MM.1S (cell line): Measurements from ENCODE around the gene SH3PXD2A.

Experiments used
- DNase-seq: peaks from one replicate; pipeline ENCODE4 v3.0.0-alpha.2; 2015
- H2AFZ ChIP-seq: fragments of 300-600 bp; sonication (generic); 2 replicates; pipeline ENCODE4 v1.6.0; 2016; ENCODE audit warnings: antibody characterized with exemption, low read length
- H3F3A ChIP-seq: fragments of 300-600 bp; sonication (generic); 2 replicates; pipeline ENCODE4 v1.6.1; 2016; ENCODE audit warnings: mild to moderate bottlenecking, antibody characterized with exemption, low read length, moderate library complexity, mixed read lengths; ENCODE audit not compliant: insufficient read depth
- H3K27ac ChIP-seq: fragments of 300-600 bp; sonication (generic); 2 replicates; pipeline ENCODE4 v1.5.1; 2016; ENCODE audit warnings: mild to moderate bottlenecking, low read length
- H3K27me3 ChIP-seq: fragments of 300-600 bp; sonication (generic); replicated peaks from 2 replicates; pipeline ENCODE4 v1.6.0; 2016; ENCODE audit warnings: low read length; ENCODE audit not compliant: insufficient read depth
- H3K36me3 ChIP-seq: fragments of 300-600 bp; sonication (generic); replicated peaks from 2 replicates; pipeline ENCODE4 v1.6.1; 2016; ENCODE audit warnings: mild to moderate bottlenecking, low read length, mixed read lengths; ENCODE audit not compliant: insufficient read depth
- H3K4me1 ChIP-seq: fragments of 300-600 bp; sonication (generic); 2 replicates; pipeline ENCODE4 v1.6.1; 2016; ENCODE audit warnings: low read length, mixed read lengths
- H3K4me2 ChIP-seq: fragments of 300-600 bp; sonication (generic); 2 replicates; pipeline ENCODE4 v1.6.0; 2016; ENCODE audit warnings: low read depth, low read length
- H3K4me3 ChIP-seq: fragments of 300-600 bp; sonication (generic); 2 replicates; pipeline ENCODE4 v1.5.1; 2016; ENCODE audit warnings: low read length, mixed read lengths
- H3K79me2 ChIP-seq: fragments of 300-600 bp; sonication (generic); 2 replicates; pipeline ENCODE4 v1.6.1; 2016; ENCODE audit warnings: mixed run types, low read length, mixed read lengths
- H3K9ac ChIP-seq: fragments of 300-600 bp; sonication (generic); 2 replicates; pipeline ENCODE4 v1.6.1; 2016; ENCODE audit warnings: low read length, mixed read lengths
- H3K9me2 ChIP-seq: fragments of 300-600 bp; sonication (generic); replicated peaks from 2 replicates; pipeline ENCODE4 v1.6.1; 2016; ENCODE audit warnings: mild to moderate bottlenecking, low read length, mixed read lengths; ENCODE audit not compliant: insufficient read depth
- H3K9me3 ChIP-seq: fragments of 300-600 bp; sonication (generic); replicated peaks from 2 replicates; pipeline ENCODE4 v1.6.1; 2016; ENCODE audit warnings: mild to moderate bottlenecking, low read length, mixed read lengths; ENCODE audit not compliant: insufficient read depth
- H4K20me1 ChIP-seq: fragments of 300-600 bp; sonication (generic); 2 replicates; pipeline ENCODE4 v1.6.1; 2016; ENCODE audit warnings: mild to moderate bottlenecking, low read length, moderate library complexity, mixed read lengths; ENCODE audit not compliant: insufficient read depth
- CTCF ChIP-seq: fragments of 300-600 bp; sonication (generic); IDR thresholded peaks from 2 replicates; pipeline ENCODE4 v1.5.1; 2016; ENCODE audit warnings: antibody characterized with exemption, low read length, mixed read lengths
- EZH2 ChIP-seq: fragments of 300-600 bp; sonication (generic); optimal IDR thresholded peaks from 2 replicates; pipeline ENCODE3; 2017; ENCODE audit warnings: low read depth, mild to moderate bottlenecking, antibody characterized with exemption, low read length, mixed read lengths
- EZH2phosphoT487 ChIP-seq: fragments of 300-600 bp; sonication (generic); IDR thresholded peaks from 2 replicates; pipeline ENCODE4 v1.6.1; 2018; ENCODE audit warnings: antibody characterized with exemption, low read length

SH3PXD2A gene

GRCh38 chr10:103558911-103559310 lies 296.5 kb downstream of the SH3PXD2A start:
- Histone ChIP-seq H3K36me3 (no peaks in the 10 kb centered on the region), H3K9ac (no peak overlapping the region), H3K4me2 (no peak overlapping the region), H4K20me1 (no peaks in the 10 kb centered on the region), H3F3A (no peaks in the 10 kb centered on the region), H3K4me1 (0 out of 2 replicates have a peak, but pooled peaks cover 3% of the 10 kb centered on the region), H3K27ac (no peak overlapping the region), H3K27me3 (no peaks in the 10 kb centered on the region), H3K9me2 (no peaks in the 10 kb centered on the region), H3K4me3 (no peak overlapping the region), H3K9me3 (no peaks in the 10 kb centered on the region), H3K79me2 (no peaks in the 10 kb centered on the region), H2AFZ (no peak overlapping the region)
- TF ChIP-seq EZH2phosphoT487: no peak
- no peak for TF ChIP-seq CTCF
- no peak for TF ChIP-seq EZH2
- no peak for DNase-seq

- Histone ChIP-seq H3K36me3 (no peaks in the 10 kb centered on the region), H3F3A (no peaks in the 10 kb centered on the region), H3K4me3 (no peak overlapping the region), H2AFZ (no peak overlapping the region), H4K20me1 (no peaks in the 10 kb centered on the region), H3K9ac (no peak overlapping the region), H3K4me2 (no peak overlapping the region), H3K4me1 (0 out of 2 replicates have a peak, but pooled peaks cover 3% of the 10 kb centered on the region), H3K9me2 (no peaks in the 10 kb centered on the region), H3K9me3 (no peaks in the 10 kb centered on the region), H3K27ac (no peak overlapping the region), H3K27me3 (no peaks in the 10 kb centered on the region), H3K79me2 (no peaks in the 10 kb centered on the region)
- no peak for DNase-seq
- TF ChIP-seq EZH2phosphoT487: no peak
- no peak for TF ChIP-seq EZH2
- no peak for TF ChIP-seq CTCF
Measured at GRCh38 chr10:103557455-103557854, 297.9 kb downstream of the SH3PXD2A start.

- no peaks in the 10 kb centered on the region for H4K20me1 ChIP-seq
- no peaks in the 10 kb centered on the region for H3K36me3 ChIP-seq
- no peak overlapping the region for H2AFZ ChIP-seq
- no peak overlapping the region for H3K4me2 ChIP-seq
- H3K27ac ChIP-seq: no peak overlapping the region
- no peaks in the 10 kb centered on the region for H3K79me2 ChIP-seq
- H3K4me1 ChIP-seq: 0 out of 2 replicates have a peak, but pooled peaks cover 3% of the 10 kb centered on the region
- TF ChIP-seq EZH2phosphoT487 (no peak), CTCF (no peak), EZH2 (no peak)
- no peaks in the 10 kb centered on the region for H3F3A ChIP-seq
- no peaks in the 10 kb centered on the region for H3K27me3 ChIP-seq
- H3K4me3 ChIP-seq: no peak overlapping the region
- no peak for DNase-seq
- no peaks in the 10 kb centered on the region for H3K9me2 ChIP-seq
- no peaks in the 10 kb centered on the region for H3K9me3 ChIP-seq
- H3K9ac ChIP-seq: no peak overlapping the region
Measured at GRCh38 chr10:103556383-103557007, 298.9 kb downstream of the SH3PXD2A start.
